IPS-18c (cell line): ENCODE results near the gene HMGCS1.

ENCODE experiments used
- H3K4me3 ChIP-seq: 2 replicates; pipeline ENCODE4 v1.7.0; 2013; ENCODE audit warnings: low read depth, mild to moderate bottlenecking, low read length, moderate library complexity; ENCODE audit not compliant: insufficient read depth
- H3K9me3 ChIP-seq: one replicate; pipeline ENCODE4 v1.6.1; 2013; ENCODE audit warnings: mild to moderate bottlenecking, low read length, moderate library complexity; ENCODE audit not compliant: control insufficient read depth, insufficient read depth

HMGCS1 gene

DNA sequence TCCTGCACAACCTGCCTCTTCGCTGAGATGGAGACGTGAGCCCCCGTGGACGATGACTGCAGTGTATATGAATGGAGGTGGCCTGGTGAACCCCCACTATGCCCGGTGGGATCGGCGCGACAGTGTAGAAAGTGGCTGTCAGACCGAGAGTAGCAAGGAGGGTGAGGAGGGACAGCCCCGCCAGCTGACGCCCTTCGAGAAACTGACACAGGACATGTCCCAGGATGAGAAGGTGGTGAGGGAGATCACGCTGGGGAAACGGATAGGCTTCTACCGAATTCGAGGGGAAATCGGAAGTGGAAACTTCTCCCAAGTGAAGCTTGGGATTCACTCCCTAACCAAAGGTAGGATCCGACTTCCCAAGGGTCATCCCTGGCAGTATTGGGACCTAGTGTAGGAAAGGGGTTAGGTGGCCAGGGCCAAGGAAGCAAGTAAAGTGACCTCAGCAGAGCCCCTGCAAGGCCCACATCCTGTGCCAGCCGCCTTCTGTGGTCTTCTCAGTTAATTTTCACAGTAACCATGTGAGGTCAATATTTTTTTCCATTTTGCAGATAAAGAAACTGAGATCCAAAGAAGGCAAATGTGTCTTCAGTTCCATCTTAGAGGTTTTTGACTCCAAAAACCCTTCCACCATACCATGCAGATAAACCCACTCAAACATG, 67.4 kb downstream of the HMGCS1 start:
- Histone ChIP-seq H3K9me3 (no peaks in the 10 kb centered on the region), H3K4me3 (no peak overlapping the region)

GRCh38 chr5:43244823-43245565, 68.2 kb downstream of the HMGCS1 start:
- H3K4me3 ChIP-seq, result no peak overlapping the region
- H3K9me3 ChIP-seq, result no peaks in the 10 kb centered on the region

DNA sequence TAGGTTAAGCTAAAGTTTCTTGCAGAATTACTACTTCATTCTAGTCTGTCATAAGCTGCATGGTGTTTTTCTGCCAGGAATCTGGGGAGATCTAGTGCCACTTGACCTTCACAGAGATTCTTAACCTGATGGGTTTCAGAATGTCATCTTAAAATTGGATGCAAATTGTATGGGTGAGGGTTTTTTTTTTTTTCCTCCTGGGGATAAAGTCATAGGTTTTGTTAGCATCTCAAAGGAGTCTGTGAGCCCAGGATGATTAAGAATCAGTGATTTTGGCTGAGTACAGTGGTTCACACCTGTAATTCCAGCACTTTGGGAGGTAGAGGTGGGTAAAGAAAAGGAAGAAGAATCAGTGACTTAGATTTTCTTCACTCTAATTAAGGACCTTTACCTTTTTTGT, 69.9 kb downstream of the HMGCS1 start:
- Histone ChIP-seq H3K9me3 (no peaks in the 10 kb centered on the region), H3K4me3 (no peak overlapping the region)

DNA sequence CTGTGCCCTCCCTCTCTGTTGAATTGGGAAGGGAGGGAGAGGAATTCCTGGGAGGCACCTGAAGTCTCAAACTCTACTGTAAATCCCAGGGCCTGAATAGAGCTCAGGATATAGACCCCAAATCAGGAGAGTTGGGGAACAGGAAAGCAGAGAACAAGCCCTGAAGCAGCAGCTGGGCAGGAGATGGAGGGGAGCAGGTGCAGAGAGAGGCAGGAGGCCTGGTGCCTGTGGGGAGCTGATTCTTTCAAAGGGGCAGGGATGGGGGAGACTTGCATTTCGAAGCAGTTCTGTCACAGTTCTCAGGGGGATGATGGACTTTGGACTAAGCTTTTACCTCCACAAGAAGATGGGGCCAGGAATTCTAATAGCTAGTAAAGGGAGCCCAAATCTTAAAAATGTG, 71.0 kb downstream of the HMGCS1 start:
- H3K9me3 ChIP-seq, result no peaks in the 10 kb centered on the region

More for the DNA sequence above, 71.0 kb downstream of the HMGCS1 start:
- H3K4me3 ChIP-seq, result no peak overlapping the region
